Common myeloid progenitor, CD34-positive (primary cell): ENCODE data around the gene OMA1.
A peak's percentile ranks its signal among the peaks of the same experiment; 100 is the strongest.

Source experiments
- CTCF ChIA-PET: fragments of 350-600 bp; sonication (Branson Sonifier 250); formaldehyde crosslinking; loops from one replicate; lab custom pipeline; 2021; ENCODE audit warnings: antibody characterized with exemption; lab: Charles Lee
- POLR2A ChIA-PET: fragments of 350-600 bp; sonication (Branson Sonifier 250); formaldehyde crosslinking; loops from one replicate; lab custom pipeline; 2021; ENCODE audit warnings: antibody characterized with exemption; lab: Charles Lee
- DNase-seq, 3 donors: peaks; one replicate each; pipeline versions ENCODE4 v3.0.0 to v3.0.0-alpha.2; 2013
- H3K27ac ChIP-seq, 2 experiments: 1 replicate in 1 of 2; 2 replicates in 1 of 2; pipeline ENCODE4 v1.7.0; 2013; ENCODE audit warnings: inconsistent platforms in 2 of 2, low read length in 2 of 2, mild to moderate bottlenecking in 2 of 2, low read depth in 1 of 2, moderate library complexity in 1 of 2; ENCODE audit not compliant: severe bottlenecking in 2 of 2, insufficient read depth in 1 of 2, poor library complexity in 1 of 2
- H3K27me3 ChIP-seq, 5 experiments: replicated peaks in 2 of 5; 1 replicate in 3 of 5; 2 replicates in 2 of 5; pipeline versions ENCODE4 v1.6.1 to v1.7.0; 2013; ENCODE audit warnings: low read length in 4 of 5, mild to moderate bottlenecking in 2 of 5, moderate library complexity in 2 of 5, inconsistent platforms in 1 of 5; ENCODE audit not compliant: insufficient read depth in 5 of 5, control insufficient read depth in 4 of 5
- H3K36me3 ChIP-seq, 4 experiments: 1 replicate in 2 of 4; 2 replicates in 2 of 4; pipeline versions ENCODE4 v1.6.1 to v1.7.0; 2013; ENCODE audit warnings: low read length in 3 of 4, control low read depth in 1 of 4, mild to moderate bottlenecking in 1 of 4; ENCODE audit not compliant: control insufficient read depth in 4 of 4, insufficient read depth in 4 of 4
- H3K4me1 ChIP-seq, 4 experiments: 1 replicate in 3 of 4; 2 replicates in 1 of 4; pipeline versions ENCODE4 v1.6.1 to v1.7.1; 2013; ENCODE audit warnings: low read length in 3 of 4, mild to moderate bottlenecking in 3 of 4, control low read depth in 1 of 4, inconsistent platforms in 1 of 4, moderate library complexity in 1 of 4; ENCODE audit not compliant: control insufficient read depth in 4 of 4, insufficient read depth in 4 of 4; ENCODE audit errors: control extremely low read depth in 1 of 4
- H3K4me3 ChIP-seq, 7 experiments: 1 replicate in 4 of 7; 2 replicates in 3 of 7; pipeline versions ENCODE4 v1.5.1 to v1.7.0; 2013; ENCODE audit warnings: mild to moderate bottlenecking in 7 of 7, low read length in 6 of 7, moderate library complexity in 6 of 7, inconsistent platforms in 2 of 7, low read depth in 2 of 7, control low read depth in 1 of 7; ENCODE audit not compliant: insufficient read depth in 4 of 7, control insufficient read depth in 1 of 7; ENCODE audit errors: extremely low read depth in 1 of 7
- H3K9me3 ChIP-seq, 5 experiments: 1 replicate in 4 of 5; 2 replicates in 1 of 5; pipeline versions ENCODE4 v1.6.1 to v1.7.1; 2013; ENCODE audit warnings: low read length in 4 of 5, mild to moderate bottlenecking in 2 of 5, inconsistent platforms in 1 of 5, low read depth in 1 of 5, moderate library complexity in 1 of 5; ENCODE audit not compliant: control insufficient read depth in 4 of 5, insufficient read depth in 2 of 5; ENCODE audit errors: control extremely low read depth in 1 of 5
- WGBS: methylation state at CpG from one replicate; pipeline ENCODE4 v1.1.5; 2013; ENCODE audit not compliant: insufficient coverage; 5-methylcytosine and 5-hydroxymethylcytosine counted together

The OMA1 gene

DNA sequence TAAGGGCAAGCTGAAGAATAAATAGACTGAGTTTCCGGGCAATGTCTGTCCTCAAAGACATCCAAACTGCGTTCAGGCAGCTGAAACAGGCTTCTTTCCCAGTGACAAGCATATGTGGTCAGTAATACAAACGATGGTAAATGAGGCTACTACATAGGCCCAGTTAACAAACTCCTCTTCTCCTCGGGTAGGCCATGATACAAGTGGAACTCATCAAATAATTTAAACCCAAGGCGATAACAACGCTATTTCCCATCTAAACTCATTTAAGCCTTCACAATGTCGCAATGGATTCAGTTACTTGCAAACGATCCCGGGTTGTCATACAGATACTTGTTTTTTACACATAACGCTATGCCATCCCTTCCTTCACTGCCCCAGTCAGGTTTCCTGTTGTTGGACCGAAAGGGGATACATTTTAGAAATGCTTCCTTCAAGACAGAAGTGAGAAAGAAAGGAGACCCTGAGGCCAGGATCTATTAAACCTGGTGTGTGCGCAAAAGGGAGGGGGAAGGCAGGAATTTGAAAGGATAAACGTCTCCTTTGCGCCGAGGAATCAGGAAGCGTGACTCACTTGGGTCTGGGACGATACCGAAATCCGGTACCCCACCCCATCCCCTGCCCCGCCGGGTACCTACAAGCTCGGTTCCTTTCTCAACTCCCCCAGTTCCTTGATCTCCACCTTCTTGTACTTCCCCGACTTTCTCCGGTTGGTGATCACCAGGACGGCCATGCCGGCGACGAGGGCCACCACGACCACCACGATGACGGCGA lies 29.2 kb upstream of the OMA1 start:
- Histone ChIP-seq H3K27ac (no peak overlapping the region), H3K27me3 (peaks cover 14 to 45% (median 26%) of the 10 kb centered on the region in 5 experiments), H3K36me3 (no peaks in the 10 kb centered on the region), H3K4me1 (peaks cover 10 to 28% (median 24%) of the 10 kb centered on the region in 4 experiments), H3K4me3 (peak overlapping the region in 6 of 7 experiments; percentile 19 to 71 (median 46)), H3K9me3 (no peaks in the 10 kb centered on the region)
- DNase-seq: peak in 1 of 3 donors; percentile 27
- CTCF ChIA-PET: interaction anchor here (0.6 to 2.2 kb wide), 2 partner anchors 8 to 1734 kb away, joined by 3 to 5 read pairs; no protein-coding TSS in a partner anchor
- 43% methylated on average over 24 of the region's 32 CpGs for WGBS
- POLR2A ChIA-PET: no interaction called here

DNA sequence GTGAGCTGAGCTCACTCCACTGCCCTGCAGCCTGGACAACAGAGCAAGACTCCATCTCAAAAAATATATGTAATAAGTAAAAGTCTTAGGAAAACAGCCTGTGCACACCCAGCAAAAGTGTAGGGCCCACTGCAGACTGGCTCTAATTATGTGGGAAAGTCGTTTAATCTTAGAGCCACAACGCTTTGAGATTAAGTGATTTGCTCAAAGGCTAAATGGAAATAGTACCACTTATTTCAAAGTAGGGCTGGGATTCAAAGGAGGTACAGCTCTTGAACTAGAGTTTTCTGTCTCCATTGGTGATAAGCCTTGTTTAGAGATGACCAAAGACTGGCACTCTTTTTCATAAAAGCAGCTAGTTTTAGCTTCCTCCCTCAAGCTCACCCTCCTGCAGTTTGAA lies 28.3 kb upstream of the OMA1 start:
- WGBS: 100% methylated on average over 2 of the region's 2 CpGs
- no peak for DNase-seq
- peaks cover 14 to 45% (median 26%) of the 10 kb centered on the region in 5 experiments for H3K27me3 ChIP-seq
- H3K4me1 ChIP-seq: peaks cover 10 to 27% (median 21%) of the 10 kb centered on the region in 4 experiments
- ChIA-PET CTCF (interaction anchor here (2.2 kb wide), 1 partner anchor 9 kb away, joined by 5 read pairs; no protein-coding TSS in a partner anchor), POLR2A (no interaction called here)
- no peak overlapping the region for H3K4me3 ChIP-seq
- no peaks in the 10 kb centered on the region for H3K36me3 ChIP-seq
- no peak overlapping the region for H3K27ac ChIP-seq
- peaks cover 0 to 3% (median 0%) of the 10 kb centered on the region in 5 experiments for H3K9me3 ChIP-seq

DNA sequence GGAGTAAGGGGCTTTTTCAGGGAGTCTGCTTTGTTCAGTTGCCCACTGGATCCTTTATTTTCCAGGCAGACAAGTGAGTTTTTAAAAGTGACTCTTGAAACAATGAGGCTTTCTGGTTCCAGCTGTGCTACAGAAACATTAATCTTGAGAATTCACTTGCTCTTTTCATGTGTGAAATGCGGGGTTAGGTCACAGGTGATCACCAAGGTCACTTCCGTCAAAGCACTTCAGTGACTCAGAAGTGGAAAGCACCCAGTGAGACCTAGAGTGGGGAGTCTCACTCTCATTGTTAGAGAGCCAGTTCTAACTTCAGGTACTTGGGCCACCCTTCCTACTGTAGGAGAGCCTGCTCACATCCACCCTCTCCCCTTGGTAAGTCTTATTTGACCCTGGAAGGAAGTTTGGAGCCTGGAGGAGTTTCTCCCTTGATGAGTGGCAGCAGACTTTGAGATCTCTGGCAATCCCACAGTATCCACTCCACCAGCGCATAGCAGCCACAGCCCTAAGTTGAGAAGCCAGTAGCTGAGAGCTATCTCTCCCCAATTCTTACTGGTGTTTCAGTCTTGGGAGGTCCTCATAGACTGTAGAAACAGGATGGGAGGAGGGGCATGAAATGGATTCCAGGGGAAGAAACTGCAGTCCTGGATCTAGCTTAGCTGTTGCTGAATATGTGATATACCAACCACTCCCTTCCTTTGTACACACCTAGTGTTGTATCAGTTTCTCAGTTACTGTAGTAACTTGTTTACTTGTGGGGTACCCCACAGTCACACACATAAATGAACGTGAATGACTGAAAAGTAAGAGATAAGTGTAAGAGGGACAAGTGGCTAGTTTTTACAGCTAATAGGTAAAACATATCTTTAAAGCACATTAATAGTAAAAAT lies 27.4 kb upstream of the OMA1 start:
- no peak overlapping the region for H3K4me3 ChIP-seq
- no peak overlapping the region for H3K27ac ChIP-seq
- H3K9me3 ChIP-seq: peaks cover 0 to 3% (median 0%) of the 10 kb centered on the region in 5 experiments
- WGBS: 100% methylated on average over 2 of the region's 4 CpGs
- CTCF ChIA-PET: interaction anchor here (2.2 kb wide), 1 partner anchor 10 kb away, joined by 5 read pairs; no protein-coding TSS in a partner anchor
- H3K27me3 ChIP-seq: peaks cover 14 to 45% (median 26%) of the 10 kb centered on the region in 5 experiments
- POLR2A ChIA-PET: no interaction called here
- H3K36me3 ChIP-seq: no peaks in the 10 kb centered on the region
- peaks cover 10 to 27% (median 21%) of the 10 kb centered on the region in 4 experiments for H3K4me1 ChIP-seq
- DNase-seq: no peak

DNA sequence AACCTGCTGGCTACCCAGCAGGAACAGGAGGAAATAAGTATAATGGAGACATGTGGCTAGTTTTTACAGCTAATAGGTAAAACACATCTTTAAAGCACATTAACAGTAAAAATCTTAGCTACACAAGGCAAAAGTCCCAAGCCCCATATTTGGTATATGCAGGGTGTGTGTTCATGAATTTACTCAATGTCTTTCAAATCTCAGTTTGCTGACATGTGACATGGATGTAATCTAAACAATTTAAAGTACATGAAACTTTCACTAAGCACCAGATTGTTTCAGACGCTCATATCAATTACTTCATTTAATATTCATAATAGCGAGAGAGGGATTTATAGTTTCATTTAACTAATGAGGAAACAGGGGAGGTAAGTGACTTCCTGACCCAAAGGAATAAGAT lies 26.6 kb upstream of the OMA1 start:
- POLR2A ChIA-PET: no interaction called here
- DNase-seq: no peak

DNA sequence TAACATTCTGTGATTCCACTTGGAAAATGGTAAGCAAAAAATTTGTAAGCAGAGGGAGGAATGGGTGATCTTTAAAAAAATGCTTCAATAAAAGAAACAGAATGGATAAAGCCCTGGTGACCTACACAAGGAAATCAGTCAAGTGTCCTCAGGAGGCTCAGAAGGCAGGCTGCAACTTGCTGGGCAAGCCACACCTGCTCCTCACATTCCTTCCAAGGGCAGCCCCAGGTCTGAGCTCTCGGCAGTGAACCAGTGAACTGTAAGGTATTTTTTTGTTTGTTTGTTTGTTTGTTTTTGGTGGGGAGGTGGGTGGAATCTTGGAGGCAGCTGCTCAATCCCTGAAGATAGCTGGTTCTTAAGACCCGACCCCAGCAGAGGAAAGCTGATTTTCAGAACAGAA lies 26.2 kb upstream of the OMA1 start:
- no peak for DNase-seq
- Histone ChIP-seq H3K4me1 (peaks cover 4 to 19% (median 15%) of the 10 kb centered on the region in 4 experiments), H3K27ac (no peak overlapping the region), H3K27me3 (peaks cover 14 to 45% (median 26%) of the 10 kb centered on the region in 5 experiments), H3K36me3 (no peaks in the 10 kb centered on the region), H3K4me3 (no peak overlapping the region), H3K9me3 (peaks cover 0 to 3% (median 0%) of the 10 kb centered on the region in 5 experiments)
- 95% methylated on average over 2 of the region's 2 CpGs for WGBS
- ChIA-PET POLR2A (no interaction called here), CTCF (interaction anchor here (1.1 to 1.3 kb wide), 3 partner anchors 22 to 80 kb away, joined by 3 to 4 read pairs (median 3); no protein-coding TSS in a partner anchor)

More for the DNA sequence above, 26.6 kb upstream of the OMA1 start:
- H3K9me3 ChIP-seq: peaks cover 0 to 3% (median 0%) of the 10 kb centered on the region in 5 experiments
- WGBS: no CpG with 5 or more reads among the region's 2 CpGs
- H3K36me3 ChIP-seq: no peaks in the 10 kb centered on the region
- H3K27ac ChIP-seq: no peak overlapping the region
- CTCF ChIA-PET: no interaction called here
- H3K27me3 ChIP-seq: peaks cover 14 to 45% (median 26%) of the 10 kb centered on the region in 5 experiments
- H3K4me3 ChIP-seq: no peak overlapping the region
- H3K4me1 ChIP-seq: peaks cover 8 to 23% (median 20%) of the 10 kb centered on the region in 4 experiments

DNA sequence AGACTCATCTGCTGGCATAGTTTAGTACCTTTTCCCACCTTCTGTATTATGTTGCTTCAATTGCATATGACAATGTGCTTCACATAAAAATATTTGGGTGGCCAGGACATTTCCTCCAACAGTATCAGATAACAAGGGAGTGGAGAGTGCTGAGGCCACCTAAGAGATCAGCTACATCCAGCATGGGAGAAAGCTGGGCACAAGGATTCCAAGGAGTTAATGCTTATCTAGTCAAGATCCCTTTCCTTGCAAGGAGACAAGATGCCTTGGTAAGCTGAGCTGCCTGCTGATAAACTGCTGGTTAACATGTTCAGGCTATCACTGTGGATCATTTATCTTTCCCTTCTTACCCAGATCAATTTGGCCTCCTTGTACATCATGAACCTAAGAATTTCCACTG lies 25.1 kb upstream of the OMA1 start:
- Histone ChIP-seq H3K4me1 (peaks cover 4 to 11% (median 7%) of the 10 kb centered on the region in 4 experiments), H3K4me3 (no peak overlapping the region), H3K27ac (no peak overlapping the region), H3K9me3 (peaks cover 0 to 3% (median 0%) of the 10 kb centered on the region in 5 experiments), H3K36me3 (no peaks in the 10 kb centered on the region), H3K27me3 (peaks cover 7 to 35% (median 23%) of the 10 kb centered on the region in 5 experiments)
- POLR2A ChIA-PET: no interaction called here
- DNase-seq: no peak
- CTCF ChIA-PET: interaction anchor here (1.1 to 1.3 kb wide), 3 partner anchors 21 to 81 kb away, joined by 3 to 4 read pairs (median 3); no protein-coding TSS in a partner anchor
